ENCODE data around the gene BAD. TPM values are rescaled to one million over a fixed set of nuclear protein-coding genes. Genes with fewer than 3 reads are reported as not detected.

Gene BAD
- 61.6 TPM for total RNA-seq

DNA sequence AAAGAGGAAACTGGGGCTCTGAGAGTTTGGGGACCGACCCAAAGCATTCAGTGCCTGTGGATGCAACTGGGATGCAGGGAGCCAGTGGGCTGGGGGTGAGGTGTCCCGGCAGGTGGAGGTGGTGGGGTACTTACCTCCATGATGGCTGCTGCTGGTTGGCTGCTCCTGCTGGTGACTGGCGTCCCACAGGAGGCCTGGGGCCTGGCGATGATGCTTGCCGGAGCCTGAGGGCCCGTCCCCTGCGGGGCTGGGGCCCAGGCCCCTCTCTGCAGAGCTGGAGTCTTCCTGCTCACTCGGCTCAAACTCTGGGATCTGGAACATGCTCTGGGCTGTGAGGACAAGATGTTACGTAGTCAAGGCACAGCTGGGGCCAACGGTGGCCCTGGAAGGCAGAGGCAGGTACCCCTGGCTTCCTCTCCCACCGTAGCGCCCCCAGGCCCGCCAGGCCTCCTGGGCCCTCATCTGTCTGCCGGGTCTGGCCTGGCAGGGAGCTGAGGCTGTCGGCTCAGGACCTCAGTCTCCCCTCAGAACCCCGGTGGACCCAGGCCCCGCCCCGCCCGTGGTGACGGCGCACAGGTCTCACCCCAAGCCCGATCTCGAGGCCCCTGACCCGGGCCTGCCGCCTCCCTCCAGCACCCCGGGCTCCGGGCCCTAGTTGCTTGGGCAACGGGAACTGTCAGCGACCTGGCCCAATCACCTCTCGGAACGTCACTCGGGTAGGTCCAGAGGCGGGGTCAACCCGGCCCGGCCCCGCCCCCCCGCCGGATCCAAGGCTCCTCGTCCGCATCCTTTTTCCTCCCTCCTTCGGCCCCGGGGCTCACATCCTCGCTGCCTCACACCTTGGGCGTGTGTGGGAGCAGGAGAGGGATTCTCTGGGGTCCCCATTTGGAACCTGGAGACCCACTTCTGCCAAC, at the start of gene BAD:
Gene BAD, minus strand, starts transcription at position 618 of the 914 bp plus-strand sequence. Its CDS starts 297 bp downstream, at position 321.

DNA sequence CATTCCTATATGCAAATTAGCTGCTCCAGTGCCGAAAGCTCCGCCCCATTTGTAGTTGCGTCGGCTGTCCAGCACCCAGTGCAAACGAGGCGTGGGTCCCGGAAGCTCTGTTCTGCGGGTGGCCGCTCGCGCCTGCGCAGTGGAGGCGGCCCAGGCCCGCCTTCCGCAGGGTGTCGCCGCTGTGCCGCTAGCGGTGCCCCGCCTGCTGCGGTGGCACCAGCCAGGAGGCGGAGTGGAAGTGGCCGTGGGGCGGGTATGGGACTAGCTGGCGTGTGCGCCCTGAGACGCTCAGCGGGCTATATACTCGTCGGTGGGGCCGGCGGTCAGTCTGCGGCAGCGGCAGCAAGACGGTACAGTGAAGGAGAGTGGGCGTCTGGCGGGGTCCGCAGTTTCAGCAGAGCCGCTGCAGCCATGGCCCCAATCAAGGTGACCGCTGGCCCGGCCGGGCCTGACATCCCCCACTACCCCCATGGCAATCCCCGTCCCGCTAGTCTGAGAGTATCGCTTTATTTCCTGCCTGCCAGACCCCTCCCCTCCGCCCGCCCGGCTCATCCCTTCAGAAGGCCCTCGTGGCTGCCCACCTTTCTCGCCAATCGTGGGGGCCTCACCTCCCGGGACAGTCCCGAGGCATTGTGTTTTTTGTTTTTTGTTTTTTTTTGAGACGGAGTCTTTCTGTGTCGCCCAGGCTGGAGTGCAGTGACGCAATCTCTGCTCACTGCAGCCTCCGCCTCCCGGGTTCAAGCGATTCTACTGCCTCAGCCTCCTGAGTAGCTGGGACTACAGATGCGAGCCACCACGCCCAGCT, 33.7 kb upstream of the BAD start, which contains the start of gene PRDX5:
Gene PRDX5, plus strand, starts transcription at position 161 of the 805 bp plus-strand sequence. Its CDS starts 95 bp downstream, at position 256.

DNA sequence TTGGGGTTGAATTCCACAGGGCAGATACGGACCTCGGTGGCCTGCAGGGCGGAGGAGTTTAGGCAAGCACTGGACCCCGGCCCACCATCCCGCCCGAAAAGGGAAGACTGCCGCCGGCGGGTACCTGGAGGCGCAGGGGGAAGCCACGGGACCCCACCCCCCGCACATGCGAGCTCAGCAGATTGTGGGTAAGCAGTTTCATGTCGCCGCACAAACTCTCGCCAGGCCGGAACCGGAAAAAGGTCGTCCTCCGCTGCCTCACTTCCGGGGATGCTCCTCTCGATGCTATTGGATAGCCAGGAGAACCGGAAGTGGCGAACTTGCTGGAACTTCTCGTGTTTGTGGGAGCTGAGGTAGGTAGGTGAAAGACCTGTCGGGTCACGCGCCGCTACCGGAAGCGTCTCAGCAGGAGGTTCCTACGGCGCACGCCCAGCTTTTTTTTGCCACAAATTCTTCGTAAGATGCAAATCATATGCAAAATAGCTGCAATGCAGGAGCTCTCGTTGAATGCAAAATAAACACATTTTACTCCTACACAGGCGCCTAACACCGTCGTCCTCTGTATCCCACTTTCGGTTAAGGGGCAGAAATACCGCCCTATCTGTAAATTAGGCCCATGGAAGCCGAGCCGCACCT, 33.0 kb upstream of the BAD start, which contains the start of gene TRMT112:
Gene TRMT112, minus strand, starts transcription at position 235 of the 636 bp plus-strand sequence. Its CDS starts 33 bp downstream, at position 202.

DNA sequence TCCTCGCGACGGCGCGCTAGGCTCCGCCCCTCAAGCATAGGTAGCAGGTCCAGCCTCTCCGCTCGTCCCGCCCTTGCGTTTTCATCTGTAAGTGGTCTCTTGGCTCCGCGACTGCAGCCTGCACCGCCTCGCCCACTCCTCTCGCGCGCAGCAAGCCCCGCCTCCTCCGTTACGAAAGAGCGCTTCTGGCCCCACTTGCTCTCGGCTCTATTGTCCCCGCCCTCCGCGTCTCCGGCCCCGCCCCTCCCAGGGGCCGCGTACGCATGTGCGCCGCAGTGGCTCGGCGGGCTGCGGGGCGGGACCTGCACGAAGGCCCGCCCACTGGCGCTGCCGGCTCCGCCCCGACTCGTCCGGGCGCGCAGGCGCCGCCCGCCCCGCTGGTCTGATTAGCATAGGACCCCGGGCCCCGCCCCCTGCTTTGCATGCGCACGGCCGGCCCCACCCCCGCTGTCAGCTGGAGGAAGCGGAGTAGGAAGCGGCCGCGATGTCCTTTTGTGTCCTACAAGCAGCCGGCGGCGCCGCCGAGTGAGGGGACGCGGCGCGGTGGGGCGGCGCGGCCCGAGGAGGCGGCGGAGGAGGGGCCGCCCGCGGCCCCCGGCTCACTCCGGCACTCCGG, 20.7 kb upstream of the BAD start, which contains the start of gene ESRRA:
Gene ESRRA, plus strand, starts transcription at position 450 of the 616 bp plus-strand sequence. CDS start 1,656 bp downstream, outside the sequence.

DNA sequence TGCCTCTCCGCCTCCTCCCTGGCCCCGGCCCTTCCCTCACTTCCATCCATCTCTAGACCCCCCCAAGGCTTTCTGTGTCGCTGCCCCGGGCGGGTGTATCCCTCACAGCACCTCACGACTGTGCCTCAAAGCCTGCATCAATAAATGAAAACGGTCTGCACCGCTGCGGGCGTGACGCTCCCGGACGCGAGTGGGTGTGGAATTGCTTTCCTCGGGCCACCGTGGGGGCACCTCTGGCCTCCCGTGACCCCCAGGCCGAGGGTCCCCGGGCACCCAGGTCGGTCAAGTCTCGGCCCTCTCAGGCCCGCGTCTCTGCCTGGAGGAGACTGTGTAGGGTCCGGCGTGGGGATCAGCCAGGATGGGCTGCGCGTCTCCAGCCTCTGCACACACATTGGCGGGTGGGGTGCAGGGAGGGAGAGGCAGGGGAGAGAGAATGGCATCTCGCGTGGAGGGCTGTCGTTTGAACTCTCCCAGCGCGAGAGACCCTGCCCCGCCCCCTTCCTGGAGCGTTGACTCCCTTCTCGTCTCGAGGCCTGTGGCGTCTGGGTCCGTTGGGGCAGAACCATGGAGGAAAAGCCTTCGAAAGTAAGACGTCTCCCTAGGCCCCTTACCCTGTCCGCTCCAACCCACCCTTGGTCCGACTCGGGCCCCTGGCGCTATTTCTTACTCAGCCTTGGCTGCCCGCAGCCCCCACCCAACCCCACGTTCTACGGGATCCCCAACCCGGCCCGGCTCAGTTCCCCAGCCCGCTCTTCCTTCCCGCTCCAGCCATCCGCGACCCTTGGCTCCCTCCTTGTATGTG, 15.6 kb upstream of the BAD start, which contains the start of gene CATSPERZ:
Gene CATSPERZ, plus strand, starts transcription at position 512 of the 802 bp plus-strand sequence. Its CDS starts 53 bp downstream, at position 565.

DNA sequence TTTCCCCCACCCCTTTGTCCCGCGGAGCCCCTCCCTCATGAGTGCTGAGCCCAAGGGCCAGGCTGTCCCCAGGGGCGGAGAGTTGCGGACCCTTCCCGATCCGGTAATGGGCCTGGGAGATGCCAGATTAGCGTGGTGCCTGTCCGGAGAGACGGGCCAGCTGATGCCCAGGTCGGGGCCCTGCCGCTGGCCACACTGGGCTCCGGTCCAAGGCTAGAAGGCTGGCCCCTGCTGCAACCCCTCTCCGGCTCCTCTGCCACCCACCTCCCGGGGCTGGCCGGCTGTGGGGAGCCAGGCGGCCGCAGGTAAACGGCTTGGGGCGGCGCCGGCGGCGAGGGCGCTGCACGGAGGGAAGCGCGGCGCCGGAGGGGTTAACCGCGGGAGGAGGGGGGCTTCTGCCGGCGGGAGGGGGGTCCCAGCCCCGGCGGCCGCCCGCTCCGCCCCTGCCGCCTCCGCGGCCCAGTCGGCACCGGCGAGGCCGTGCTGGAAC, 6.8 kb upstream of the BAD start, which contains the start of gene KCNK4:
Gene KCNK4, plus strand, starts transcription at position 41 of the 490 bp plus-strand sequence. CDS start 1,717 bp downstream, outside the sequence.

DNA sequence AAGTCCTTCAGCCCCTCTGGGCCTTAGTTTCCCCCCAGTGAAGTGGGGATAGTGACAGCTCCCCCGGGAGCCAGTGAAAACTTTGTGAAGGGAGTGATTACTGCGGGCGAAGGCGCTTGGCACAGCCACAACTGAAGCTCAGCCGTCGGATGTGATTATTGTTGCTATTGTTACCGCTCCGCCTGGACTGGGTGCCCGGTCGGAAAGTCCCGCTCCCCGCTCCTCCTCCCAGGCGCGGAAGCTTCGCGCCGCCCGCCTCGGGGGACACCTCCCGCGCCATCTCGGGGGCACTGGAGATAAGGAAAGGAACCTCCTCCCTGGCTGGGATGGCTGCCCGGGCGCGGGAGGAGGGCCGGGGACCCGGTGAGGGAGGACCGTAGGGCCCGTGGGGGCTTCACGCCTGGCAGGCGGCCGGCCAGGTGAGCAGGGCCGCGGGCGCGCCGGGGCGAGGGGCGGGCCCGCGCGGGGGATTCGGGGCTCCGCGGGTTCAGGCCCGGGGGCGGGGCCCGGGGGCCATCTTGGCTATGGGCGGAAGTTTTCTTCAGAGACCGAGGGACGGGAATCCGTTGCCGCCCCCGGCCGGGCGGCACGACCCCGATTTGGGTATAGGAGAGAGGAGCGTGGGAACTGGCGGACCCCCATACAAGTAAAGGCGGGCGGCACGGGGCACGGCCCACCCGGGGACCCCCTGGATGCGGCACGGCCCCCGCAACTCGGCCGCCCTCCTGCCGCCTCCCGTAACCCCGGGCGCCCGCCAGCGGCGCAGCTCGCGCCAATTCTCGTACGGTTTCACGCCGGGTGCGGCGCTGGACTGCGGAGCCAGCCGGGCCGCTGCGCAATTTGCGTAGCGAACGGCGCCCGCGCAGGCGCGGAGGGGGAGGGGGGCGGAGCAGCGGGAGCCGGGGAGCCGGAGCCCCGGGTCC, 758 bp upstream of the BAD start, which contains the start of gene GPR137:
Gene GPR137, plus strand, starts transcription at position 887 of the 923 bp plus-strand sequence. CDS start 677 bp downstream, outside the sequence.

DNA sequence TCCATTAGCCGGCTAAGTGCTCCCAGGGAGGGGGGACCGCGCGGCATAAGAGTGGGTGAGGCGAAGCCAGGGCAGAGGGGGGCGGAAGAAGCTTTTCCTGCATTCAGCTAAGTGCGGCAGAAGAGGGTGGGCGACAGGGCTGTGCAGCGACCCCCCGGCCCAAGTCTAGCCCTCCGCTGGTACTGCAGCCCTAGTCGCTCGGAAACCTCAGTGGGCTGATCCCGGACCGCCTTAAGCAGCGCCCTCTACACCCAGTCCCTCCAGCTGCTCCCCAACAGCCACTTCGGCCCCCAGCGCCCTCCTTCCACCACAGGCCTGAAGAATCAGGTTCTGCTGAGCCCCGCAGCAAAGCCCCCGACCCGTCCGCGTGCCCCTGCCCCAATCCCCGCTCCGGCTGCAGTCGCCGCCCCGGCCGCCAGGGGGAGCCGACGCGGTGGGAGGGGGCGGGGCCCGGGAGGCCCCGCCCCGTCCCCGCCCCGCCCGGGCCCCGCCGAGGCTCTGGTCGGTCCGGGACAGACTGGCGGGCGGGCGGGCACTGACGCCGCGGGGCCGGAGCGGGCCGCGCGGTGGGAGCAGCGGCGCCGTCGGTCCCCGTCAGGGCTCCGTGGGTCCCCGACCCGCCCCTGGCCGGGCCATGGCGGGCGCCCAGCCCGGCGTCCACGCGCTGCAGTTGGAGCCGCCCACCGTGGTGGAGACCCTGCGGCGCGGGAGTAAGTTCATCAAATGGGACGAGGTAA, 33.3 kb downstream of the BAD start, which contains the start of gene PLCB3:
Gene PLCB3, plus strand, starts transcription at position 515 of the 737 bp plus-strand sequence. Its CDS starts 120 bp downstream, at position 635.

DNA sequence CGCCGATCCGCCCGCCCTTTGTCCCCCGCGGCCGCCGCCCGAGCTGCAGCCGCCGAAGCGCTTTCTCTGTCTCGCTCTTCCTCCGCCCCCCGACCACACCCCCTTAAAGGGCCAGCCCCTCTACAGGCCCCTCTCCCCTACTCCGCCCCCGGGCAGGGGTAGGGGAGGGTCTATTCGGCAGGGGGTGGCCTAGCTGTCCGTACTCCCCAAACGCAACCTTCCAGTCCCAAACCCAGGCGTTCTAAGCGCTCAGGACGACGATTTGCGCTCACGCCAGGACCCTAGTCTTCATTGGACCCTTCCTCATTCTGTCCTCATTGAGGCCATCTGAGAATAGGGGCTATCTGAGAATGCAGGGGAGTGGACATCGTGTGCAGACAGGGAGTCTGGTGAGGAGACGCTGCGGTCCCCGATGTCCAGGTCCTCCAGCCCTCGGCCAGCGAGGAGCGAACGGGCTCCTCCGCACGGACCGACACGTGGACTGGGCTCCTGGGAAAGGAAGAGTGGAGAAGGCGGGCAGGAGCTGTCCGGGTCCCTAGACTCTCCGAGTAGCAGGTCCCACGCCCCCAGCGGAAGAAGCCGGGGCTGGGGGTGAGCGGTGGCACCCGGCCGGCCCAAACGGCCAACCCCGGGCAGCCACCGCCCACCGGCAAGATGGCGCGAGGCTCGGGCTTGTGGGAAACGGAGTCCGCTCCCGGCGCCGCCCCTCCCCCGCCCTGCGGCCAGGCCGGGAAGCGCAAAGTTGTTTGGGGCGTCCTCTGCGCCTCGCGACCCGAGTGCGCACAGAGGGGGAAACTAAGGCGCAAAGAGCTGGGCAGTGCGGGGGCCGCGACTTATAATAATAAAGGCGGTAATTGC, 37.4 kb downstream of the BAD start, which contains the start of gene PPP1R14B:
Gene PPP1R14B, minus strand, starts transcription at position 73 of the 858 bp plus-strand sequence. CDS start 270 bp downstream, outside the sequence.

DNA sequence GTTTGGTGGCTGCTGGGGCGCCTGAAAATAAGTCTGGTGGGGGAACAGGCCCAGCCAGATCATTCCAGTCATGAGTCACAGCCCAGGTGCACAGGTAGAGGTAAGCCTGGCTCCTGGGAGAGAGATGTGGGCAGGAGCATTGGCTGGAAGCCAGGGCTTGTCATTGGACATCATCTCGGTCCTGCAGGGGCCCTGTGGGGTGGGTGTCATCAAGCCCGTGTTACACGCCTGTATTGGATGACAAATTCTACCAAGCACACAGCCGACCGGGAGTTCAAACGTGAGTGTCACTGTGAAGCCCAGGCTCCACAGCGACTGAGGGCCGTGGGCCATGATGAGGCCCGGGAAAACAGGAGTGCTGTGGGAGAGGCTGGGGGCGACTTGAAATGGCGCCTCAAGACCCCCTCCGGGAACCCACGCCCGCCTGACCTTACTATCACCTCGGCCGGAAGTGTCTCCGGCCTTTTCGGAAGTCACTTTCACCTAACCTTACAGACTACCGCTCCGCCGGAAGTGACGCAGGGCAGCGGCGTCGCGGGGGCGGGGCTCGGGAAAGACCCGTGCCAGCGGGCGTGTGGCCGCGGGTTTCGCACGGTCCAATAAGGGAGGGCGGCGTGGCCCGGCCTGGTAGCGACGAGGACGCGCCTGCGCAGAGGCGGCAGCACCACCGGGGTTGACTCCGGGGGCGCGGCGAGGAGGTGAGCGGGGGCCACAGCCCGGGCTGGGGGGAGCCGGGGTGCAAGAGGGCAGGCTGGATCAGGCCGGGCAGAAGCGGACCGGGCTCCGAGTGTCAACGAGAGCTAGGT, 43.8 kb downstream of the BAD start, which contains the start of gene FKBP2:
Gene FKBP2, plus strand, starts transcription at position 661 of the 806 bp plus-strand sequence. CDS start 1,293 bp downstream, outside the sequence.

DNA sequence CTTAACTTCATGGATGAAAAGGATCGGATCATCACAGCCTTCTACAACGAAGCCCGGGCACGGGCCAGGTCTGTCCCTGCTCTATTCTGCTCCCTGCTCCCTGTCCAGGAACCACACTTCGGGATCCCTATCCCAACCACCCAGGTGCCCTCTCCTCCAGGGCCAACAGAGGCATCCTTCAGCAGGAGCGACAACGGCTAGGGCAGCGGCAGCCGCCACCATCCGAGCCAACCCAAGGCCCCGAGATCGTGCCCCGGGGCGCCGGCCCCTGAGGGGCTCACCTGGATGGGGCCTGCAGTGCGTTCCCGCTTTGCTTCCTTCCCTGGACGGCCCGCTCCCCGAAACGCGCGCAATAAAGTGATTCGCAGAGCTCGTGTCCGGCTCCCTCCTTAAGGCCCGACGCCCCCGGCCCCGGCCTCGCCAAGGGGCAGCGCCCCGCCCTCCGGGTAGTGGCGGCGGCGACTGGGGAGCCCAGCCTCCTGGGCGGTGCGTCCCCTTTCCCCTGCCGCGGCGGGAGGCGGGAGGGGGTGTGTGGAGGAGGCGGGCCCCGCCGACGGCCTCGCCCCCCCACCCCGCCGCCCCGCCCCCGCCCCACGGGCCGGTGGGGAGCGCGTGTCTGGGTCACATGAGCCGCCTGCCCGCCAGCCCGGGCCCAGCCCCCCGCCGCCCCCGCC, 50.4 kb downstream of the BAD start, which contains the start of gene VEGFB:
Gene VEGFB, plus strand, starts transcription at position 672 of the 674 bp plus-strand sequence. CDS start 250 bp downstream, outside the sequence.

DNA sequence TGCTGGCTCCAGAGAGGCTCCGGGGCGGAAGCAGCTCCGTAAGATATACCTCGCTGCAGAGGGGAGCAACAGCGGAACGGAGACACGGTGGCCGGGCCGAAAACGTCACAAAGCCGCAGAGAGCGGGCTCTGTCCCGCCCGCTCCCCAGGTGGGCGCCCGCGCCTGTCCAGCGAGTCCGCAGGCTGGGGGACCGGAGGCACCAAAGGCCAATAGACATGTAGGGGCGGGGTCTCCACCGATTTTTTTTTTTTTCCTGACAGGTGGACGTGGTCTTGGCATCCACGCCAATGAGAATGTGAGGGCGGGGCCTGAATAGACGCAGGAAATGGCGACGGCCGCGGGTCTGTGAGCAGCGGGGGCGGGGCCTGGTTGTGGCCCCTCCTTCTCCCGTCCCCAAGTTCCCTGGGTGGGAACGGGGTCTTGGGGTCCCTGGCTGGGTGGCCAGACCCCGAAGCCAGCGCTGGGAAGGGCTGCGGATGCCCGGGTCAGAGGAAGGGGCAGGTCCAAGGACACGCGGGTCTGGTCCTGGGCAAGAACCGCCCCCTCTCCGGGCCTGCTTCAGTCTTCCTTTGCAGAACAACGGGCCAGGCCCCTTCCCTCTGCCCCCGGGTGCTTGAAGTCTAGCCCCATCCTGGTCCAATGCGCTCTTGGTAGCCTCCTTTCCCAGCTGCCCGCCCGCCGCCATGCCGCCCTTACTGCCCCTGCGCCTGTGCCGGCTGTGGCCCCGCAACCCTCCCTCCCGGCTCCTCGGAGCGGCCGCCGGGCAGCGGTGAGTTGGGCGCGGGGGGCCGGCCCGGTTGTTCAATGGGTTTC, 54.1 kb downstream of the BAD start, which contains the start of gene DNAJC4:
Gene DNAJC4, plus strand, starts transcription at position 378 of the 814 bp plus-strand sequence. Its CDS starts 307 bp downstream, at position 685.

DNA sequence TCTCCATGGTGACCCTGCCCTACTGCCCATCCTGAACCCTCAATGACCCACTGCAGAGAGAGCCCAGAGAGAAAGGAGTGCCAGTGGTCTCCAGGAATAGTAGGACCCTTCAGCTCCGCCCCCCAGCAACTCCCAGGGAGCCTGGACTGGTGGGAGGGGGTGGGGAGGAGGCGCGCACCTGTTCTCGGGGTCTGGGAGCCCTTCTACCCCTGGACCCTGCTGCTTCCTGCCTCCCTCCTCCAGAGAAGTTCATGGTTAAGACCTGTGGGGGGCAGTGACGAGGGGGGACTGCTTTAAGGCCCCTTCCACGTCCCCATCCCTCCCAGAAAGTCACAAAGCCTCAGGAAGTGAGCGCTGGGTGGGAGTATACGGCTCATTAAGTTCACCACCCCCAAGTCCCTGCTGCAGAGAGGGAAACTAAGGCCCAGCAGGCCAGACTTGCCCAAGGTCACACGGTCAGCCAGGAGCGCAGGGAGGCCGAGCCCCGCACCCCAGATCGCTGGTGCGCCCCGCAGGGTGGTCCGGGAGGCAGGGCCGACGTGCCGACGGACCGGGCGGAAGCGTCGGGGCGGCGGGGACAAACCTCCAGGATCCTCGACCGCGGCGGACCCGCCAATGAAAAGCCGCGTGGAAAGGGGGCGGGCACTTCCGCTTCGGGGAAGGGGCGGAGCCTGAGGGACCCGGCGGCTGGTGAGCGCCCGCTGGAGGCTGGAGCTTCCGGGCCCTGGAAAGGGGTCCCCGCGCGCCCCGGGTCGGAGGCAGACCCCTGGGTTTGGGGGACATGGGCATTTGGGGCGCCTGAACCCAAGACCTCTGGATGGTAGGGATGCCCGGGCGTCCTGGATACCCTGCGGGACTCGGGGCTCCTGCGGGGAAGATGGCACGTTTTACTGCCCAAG, 58.6 kb downstream of the BAD start, which contains the start of the genes NUDT22 and TRPT1:
Gene NUDT22, plus strand, starts transcription at position 667 of the 899 bp plus-strand sequence. CDS start 379 bp downstream, outside the sequence.
Gene TRPT1, minus strand, starts transcription at position 579 of the 899 bp plus-strand sequence. Its CDS starts 326 bp downstream, at position 253.

All from camera-type eye (tissue), 1 donor.